ENCODE results near the gene DENND5A.

DNA sequence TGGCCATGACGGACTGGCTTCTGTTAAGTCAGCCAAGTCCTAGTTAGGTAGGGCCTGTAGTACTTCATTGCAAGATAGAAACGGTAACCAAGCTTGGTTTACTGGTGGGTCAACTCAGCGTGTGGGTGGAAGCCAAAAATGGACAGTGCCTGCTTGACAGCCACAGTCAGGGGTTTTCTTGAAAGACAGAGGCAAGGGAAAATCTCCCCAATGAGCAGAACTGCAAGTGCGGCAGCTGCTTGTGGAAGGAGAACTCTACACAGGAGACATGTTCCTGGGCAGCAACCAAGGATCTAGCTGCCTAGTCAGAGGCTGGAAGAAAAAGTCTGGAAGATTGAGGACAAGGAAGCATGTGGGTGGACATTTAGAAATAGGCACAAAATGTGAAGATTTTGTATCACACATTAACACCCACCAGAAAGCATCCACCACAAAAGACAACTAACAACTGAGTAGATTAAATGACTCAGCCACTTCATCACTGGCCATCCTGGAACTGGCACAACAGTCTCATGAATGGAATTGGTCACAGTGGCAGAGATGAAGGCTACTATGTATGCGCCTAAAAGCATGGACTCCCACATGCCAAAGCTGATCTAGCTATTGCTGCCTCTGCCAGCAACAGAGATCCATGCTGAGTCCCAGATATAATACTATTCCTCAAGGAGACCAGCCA lies 132.8 kb downstream of the DENND5A start:
- no peak for TF ChIP-seq POLR2AphosphoS5 (IDR thresholded peaks at IDR 0.05; ENCODE audit: borderline replicate concordance, low read depth, low read length)
- no peak for TF ChIP-seq EZH2 (IDR thresholded peaks at IDR 0.05)
- TF ChIP-seq FOXP2 (optimal IDR thresholded peaks at IDR 0.05; ENCODE audit: control extremely low read depth, extremely low read length, insufficient read depth), result no peak

All from SK-N-MC (cell line).